Tibial nerve (tissue), 4 donors: ENCODE measurements around the gene FGD4.

Experiments
- EP300 ChIP-seq, 2 donors: sonication (generic); formaldehyde crosslinking; IDR thresholded peaks; one replicate each; pipeline ENCODE4 v1.6.1; 2017; ENCODE audit warnings: antibody characterized with exemption in 2 of 2, mild to moderate bottlenecking in 1 of 2
- TF ChIP-seq, protein P1 (sequence below), 5 experiments: fragments of 200-600 bp in 3 of 5; fragments of 450-650 bp in 2 of 5; sonication (generic) in 3 of 5; IDR thresholded peaks; one replicate each; pipeline ENCODE4 v1.5.1; 2016 to 2019; ENCODE audit warnings: antibody characterized with exemption in 5 of 5, mild to moderate bottlenecking in 3 of 5, moderate library complexity in 2 of 5

DNA sequence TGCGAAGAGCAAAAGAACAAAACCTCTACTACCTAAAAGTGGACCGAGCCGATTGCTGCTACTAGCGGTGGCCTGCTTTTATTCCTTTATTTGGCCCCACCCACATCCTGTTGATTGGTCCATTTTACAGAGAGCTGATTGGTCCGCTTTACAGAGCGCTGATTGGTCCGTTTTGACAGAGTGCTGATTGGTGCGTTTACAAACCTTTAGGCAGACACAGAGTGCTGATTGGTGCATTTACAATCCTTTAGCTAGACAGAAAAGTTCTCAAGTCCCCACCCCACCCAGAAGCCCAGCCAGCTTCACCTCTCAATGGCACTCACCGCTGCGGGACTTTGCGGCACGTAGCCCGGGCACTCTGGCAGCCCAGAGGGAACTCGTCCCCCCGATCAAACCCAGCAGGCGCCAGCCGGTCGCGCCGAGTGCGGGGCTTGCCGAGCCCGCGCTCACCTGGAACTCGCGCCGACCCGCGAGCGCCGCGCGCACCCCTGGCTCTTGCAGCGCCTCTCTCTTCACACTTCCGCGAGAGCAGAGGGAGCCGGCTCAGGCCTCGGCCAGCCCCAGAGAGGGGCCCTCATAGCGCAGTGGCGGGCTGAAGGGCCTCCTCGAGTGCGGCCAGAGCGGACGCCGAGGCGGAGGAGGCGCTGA lies 8.7 kb upstream of the FGD4 start:
- TF ChIP-seq, protein P1, sequence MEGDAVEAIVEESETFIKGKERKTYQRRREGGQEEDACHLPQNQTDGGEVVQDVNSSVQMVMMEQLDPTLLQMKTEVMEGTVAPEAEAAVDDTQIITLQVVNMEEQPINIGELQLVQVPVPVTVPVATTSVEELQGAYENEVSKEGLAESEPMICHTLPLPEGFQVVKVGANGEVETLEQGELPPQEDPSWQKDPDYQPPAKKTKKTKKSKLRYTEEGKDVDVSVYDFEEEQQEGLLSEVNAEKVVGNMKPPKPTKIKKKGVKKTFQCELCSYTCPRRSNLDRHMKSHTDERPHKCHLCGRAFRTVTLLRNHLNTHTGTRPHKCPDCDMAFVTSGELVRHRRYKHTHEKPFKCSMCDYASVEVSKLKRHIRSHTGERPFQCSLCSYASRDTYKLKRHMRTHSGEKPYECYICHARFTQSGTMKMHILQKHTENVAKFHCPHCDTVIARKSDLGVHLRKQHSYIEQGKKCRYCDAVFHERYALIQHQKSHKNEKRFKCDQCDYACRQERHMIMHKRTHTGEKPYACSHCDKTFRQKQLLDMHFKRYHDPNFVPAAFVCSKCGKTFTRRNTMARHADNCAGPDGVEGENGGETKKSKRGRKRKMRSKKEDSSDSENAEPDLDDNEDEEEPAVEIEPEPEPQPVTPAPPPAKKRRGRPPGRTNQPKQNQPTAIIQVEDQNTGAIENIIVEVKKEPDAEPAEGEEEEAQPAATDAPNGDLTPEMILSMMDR (IDR thresholded peaks at IDR 0.05), result no peak
- TF ChIP-seq EP300 (IDR thresholded peaks at IDR 0.05), result no peak
